HG02840 (cell line): ENCODE measurements around the gene EHF.

Experiments used
- ATAC-seq: cut with Tn5 transposase; IDR thresholded peaks from one replicate; pipeline ENCODE4 v1.9.1; 2021; ENCODE audit warnings: mild to moderate bottlenecking, moderate library complexity, moderate number of reproducible peaks; ENCODE audit not compliant: unreplicated experiment, low FRiP score

The EHF gene

DNA sequence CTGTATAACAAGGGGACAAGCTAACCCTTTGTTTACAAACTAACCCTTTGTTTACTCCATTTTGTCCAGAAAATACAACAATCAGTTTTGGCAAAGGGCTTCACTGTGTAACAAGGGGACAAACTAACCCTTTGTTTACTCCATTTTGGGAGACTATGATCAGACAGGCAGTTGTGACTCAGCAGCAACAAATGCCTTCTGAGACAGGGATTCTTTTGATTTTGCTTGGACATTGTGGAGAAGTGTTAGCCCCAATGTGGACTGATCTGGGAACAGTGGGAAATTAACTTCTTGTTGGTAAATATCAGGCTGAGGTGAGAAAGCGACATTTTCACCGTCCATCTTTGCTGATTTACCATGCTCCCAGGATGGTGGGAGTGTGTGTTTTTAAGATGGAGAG is 983 bp downstream of the EHF start:
- ATAC-seq = no peak

DNA sequence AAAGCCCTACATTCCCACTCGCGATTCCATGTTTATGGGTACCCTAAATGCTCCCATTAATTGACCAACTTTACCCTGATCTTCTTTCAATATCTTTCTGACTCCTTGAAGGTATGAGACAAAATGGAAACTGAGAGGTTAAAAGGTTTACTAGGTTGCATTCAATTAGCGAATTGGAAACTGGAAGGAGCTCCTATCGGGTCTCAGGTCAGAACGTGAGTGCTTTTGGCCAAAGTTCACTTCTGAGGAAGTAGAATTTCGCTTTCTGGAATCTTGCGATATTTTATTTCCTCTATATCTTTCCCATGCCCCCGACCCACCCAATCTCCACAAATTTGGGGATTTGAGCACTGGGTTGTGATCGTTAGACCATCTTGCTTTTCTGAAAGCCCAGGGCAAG is 2.6 kb downstream of the EHF start:
- no peak for ATAC-seq

DNA sequence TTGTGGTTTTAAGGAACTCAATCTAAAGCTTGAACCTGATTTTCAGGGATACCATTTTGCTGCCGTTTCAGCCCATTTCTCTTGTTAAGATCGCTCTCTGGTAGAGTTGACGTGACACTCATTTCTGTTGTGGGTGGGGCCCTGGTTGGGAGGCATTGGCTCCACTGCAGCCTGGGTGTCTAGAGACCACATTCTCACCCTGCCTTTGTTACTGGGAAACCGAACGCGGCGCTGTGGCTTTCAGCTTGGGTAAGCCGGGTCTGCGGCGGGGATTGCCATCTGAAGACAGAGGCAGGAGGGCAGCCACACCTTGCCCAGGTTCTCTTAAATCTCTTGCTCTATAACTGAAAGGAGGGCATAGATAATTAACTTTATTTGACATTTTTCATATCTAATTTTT is 3.2 kb downstream of the EHF start:
- ATAC-seq = no peak

DNA sequence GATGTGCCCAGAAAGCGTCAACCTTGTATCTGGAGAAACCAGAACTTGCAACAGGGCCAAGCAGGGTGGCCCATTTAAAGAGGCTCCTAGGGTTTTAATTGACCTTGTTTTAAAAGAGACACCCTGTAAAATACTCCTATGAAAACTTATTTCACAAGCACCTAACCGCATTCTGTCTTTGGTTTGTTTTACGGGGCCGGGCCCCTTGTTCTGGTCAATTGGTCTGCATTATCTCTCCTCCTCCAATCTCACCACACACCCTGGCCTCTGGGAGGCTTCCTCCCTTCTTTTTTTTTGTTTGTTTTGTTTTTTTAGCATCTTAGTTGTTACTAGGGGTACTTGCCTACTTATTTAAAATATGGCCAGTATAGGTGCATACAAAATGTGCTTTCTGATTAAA is 4.7 kb downstream of the EHF start:
- ATAC-seq = no peak

DNA sequence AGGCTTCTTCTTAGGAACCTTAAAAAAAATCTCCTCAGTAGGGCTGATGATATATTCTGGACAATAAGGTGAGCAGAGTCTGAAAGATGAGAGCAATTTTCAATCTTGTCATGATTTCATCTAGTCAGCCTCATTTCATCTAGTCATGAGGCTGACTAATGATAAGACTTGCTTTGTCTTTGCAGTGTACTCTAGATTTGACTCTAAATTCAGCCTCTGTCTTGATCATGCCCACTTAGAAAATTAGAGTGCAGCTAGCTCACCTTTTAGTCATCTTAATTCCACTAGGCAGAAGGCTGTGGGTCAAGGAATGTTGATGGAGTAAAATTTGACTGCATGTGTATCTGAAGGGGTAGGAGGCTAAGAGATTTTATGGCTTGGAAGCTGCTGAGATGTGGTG is 5.5 kb downstream of the EHF start:
- no peak for ATAC-seq

DNA sequence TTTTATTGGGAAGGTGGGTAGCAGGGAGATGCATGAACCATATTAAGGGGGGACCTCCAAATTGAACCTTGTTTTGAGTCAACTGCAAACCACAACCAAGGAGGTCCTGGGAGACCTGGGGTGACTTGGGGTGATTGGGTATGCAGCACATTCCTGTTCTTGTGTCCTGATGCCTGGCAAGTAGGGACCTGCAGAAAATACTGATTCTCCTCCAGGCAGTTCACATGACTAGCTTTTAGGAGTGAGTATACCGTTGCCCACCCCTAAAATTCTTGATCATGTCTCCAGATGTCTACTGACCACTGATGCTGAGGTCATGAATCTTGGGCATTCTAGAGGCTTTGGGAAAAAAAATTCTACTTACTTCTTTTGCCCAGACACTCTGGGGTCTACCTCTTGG is 6.3 kb downstream of the EHF start:
- ATAC-seq = no peak

DNA sequence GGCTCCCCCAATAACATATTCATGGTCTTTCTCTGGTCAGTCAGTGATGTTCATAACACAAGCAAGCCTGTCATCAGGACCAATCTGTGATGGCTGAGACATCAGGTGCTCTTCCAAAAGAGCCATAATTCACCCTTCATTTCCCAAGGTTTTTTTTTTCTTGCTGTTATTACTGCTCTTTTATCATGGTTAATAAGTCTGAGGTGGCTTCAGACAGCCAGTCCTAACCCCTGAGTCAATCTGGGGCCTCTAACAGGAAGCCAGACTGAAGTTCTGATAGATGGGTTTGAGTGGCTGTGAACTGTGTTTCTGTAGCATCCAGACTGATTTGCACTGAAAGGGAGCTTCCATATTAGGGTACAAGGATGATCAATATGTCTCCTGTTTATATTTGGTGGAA is 8.8 kb downstream of the EHF start:
- ATAC-seq = no peak

DNA sequence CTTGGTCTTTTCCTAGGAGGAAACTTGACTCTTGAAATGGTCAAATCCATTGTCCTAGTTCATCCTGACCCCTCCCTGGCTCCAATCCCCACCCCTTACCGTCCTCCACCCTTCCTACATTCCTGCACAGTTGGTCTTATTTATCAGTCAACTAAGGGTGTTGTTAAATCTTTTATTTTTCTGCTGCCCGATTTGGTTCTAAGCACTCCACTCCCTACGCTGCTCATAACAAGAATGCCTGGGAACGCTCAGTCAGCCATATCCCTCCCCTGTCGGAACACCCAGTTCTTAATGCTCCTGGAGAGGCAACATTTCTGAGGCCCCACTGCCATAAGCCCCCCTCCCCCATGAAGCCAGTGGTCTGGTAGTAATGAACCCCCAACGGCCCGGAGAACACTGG is 9.7 kb downstream of the EHF start:
- ATAC-seq = no peak

DNA sequence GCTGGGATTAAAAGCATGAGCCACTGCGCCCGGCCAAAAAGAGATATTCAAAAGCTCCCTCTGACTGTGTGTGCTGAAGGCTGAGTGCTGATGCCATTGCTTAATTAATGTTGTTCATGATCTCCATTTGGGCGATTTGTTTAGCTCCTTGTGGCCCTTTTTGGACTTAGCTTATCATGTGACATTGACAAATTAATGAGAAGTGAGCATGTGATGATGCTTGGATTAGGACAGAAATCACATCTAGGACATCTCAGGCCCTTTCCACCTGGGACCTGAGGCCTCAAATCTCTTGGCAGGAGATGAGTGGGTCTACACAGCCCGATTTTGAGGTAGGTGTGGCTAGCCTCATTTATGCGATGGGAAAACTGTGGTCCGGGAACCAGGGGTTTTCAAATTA is 10.4 kb downstream of the EHF start:
- no peak for ATAC-seq

DNA sequence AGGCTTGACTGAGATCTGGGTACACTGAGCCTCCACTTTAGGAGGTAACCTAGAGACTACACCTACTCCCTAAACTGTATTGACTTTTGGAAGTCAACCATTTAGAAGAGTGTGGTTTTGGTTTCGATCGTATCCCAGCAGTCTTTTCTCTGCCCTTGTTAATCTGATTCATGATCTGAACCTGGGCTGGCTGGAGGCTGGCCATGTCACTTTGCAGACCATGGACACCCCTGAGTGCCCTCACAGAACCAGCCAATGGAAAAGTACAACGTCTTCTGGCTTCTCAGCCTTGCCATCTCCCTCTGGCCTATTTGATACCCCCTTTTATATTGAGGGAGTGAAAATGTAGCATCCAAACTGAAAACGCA is 10.8 kb downstream of the EHF start:
- ATAC-seq = no peak

DNA sequence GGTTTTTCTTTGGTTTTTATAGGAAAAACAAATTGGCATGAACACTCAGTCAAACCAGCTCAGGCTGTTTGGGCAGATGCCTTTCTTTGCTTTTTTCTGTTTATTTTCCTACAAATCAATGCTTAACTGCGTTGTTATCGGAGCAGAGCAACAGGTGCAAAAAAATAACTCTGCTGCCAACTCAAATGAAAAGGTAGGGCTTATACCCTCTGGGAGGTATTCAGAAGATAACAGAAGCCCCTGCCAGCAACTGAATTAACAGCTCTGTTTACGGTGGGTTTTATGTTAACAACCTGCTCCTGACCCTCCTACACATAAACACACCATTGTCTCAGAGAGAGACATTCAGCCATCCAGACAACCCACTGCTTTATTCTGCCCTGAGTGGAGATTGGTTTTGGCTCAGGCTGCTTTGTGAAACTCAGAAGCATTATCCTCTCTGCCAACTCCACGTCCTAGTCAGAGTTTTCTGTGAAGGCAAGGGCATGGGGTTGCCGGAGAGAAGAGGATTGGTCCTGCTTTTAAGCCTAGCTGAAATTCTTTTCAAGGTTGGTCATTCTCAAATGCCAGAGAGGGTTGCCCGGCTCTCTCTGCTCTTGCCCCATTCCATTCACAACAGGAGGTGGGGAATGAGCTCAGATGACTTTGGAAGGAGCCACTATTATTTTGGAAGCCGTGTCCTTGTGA is 11.4 kb downstream of the EHF start:
- no peak for ATAC-seq

DNA sequence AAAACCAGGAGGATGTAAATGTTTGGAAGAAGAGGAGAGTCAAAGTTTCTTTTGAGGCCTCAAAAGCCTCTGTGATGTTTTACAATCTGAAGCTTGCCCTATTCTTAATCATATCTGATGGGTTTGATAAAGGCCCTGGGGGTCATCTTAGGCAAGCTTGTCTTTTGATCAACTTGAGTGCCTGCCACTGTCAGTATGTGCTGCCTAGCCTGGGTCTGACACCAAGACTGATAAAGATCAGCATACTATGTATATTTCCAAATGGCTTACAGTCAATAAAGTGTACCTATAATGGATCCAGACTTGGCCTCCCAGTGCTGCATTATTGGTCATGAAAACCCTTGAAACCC is 12.7 kb downstream of the EHF start:
- ATAC-seq = no peak

DNA sequence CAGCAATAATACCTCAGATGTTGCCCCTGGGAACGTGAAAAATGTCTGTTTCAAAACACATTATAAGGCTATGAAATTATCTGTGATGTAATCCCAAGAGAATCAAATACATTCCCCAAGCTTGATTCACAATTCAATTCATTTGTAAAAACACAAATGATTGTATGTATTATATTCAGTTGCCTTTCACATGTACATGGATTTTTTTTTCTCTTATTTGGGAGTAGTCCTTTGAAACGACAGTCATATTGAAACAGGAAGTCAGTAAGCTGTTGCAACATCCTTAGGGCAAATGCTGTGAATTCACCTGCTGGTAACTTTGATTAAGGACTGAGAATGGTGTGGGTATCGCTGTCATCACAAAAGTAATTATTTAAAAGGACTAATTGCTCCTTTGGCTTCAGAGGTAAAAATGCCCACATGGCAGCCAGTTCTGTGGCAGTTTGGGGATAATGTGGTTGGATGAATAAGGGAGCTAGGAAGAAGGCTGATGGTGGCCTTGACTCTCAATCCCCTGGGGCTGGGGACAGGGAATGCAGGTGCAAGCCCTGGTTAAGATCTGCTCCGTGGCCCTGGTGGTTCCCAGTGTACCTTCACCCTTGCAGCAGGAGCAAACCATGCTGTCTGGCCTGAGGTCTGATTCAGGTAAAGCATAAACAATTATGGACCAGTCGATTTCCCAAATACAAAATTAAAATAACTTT is 13.2 kb downstream of the EHF start:
- peak; percentile 63 for ATAC-seq

DNA sequence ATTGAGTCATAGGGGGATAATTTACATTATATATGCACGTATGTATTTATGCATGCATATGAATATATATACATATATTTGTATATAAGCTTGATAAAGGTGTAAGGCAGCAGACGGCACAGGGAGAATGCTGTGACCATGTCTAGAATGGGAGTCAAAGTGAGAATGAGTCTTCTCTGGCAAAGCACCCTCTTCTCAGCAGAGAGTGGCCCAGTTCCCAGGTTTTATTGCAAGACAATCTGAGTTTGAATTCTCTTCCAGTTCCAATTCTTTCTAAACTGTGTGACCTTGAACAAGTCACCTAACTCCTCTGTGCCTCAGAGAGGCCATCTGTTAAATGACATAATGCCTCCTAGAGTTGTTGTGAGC is 13.8 kb downstream of the EHF start:
- peak; percentile 9 for ATAC-seq

DNA sequence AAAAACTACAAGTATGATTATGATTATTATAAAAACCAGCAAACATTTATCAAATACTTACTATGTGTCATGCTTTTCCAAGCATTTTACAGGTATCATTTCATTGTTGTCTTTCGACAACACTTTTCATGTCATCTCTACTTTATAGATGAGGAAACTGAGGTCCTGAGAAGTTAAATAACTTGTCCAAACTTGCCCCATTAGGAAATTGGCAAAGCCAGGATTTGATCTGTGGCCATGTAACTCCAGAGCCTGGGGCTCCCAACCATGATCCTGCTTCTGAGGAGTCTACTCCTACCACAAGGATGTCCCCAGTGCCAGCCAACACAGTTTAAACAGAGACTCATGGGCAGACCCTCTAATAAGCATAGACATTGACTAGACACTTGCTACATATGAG is 15.2 kb downstream of the EHF start:
- no peak for ATAC-seq

DNA sequence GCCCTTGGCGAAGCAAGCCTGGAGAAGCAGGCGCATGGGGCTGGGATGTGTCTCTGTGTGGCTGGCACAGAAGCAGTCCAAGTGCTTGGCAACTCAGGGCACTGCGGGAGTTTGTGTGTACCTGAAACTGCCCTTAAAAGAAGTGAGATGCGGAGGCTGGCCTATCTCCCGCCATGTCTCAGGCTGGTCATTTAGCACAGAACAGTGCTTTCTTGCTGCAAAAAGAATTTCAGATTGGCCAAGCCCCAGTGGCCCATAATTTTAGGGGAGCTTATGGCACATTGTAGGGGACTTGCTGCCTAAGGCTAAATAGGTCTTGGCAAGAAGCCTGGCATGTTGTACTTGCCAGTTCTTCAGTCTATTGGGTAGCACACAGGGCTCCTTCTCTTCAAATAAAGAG is 16.4 kb downstream of the EHF start:
- no peak for ATAC-seq

DNA sequence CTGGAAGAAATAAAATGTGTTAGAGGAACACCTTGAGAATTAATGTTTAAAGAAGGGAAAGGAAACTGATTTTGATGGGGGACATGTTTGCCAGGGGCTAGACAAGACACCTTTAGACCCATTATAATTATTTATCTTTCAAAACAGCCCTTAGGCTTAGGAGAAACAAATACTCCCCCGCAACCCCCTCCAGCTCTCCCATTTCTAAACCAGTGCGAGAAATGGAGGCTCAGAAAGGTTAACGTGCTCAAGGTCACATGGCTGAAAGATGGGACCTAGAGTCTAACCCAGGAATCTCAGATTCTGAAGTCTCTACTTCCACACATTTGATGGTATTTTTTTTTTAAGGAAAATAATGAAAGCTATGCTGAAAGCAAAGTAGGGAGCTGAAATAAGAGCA is 18.0 kb downstream of the EHF start:
- ATAC-seq = no peak

DNA sequence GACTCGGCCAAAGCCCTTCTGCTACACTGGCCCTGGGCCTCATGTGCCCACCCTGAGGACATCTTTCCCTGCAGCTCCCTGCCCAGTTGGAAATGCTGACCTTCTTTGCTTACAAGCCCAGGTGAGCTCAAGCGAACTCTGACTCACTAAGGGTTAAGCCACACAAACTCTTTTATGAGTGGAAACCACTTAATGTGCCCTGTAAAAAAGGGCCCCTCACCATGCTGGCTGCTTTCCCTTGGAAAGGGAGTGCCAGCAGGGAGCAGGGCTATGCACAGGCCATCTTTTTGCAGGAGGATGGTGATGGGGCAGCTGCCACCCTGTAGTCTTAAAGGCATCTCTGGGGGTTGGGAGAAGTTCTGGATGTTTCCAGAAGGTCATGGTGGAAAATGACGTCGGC is 18.7 kb downstream of the EHF start:
- no peak for ATAC-seq

DNA sequence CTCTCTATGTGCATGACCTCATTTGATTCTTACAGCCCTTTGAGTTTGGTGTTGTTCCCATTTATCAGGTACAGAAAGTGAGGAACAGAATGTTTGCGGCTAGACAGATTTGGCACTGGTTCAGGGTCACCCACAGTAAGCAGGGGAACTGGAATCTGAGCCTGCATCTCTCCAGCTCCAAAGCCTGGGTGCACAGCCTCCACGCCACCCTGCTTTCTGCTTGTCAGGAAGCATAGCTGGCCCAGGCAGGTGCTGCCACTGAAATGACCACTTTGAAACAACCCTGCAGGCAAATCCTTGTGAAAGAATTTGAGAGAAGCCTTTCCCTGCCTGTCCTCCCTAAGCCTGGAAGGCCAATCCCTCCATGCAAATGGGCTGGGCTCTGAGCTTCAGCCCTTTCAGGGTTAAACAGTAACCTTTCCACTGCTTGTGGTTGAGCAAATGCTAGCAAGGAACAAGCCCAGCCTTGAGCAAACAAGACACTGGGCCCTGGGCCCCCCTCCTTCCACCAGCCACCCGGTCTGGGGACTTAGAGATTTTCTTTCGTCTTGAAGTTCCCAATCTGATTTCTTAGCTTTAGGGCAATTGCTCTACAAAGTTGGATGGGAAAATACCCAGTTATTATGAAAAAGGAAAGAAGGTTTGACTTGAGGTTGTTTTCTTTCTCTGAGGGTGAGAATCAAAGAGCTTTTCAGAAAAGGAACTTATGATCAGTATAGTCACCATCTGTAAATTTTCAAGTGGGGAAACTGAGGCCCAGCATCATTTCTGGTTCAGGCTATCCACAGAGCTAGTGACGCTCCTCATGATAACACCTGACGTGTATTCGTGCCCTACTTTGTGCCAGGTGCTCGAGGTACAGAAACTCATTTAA is 19.4 kb downstream of the EHF start:
- ATAC-seq = no peak

DNA sequence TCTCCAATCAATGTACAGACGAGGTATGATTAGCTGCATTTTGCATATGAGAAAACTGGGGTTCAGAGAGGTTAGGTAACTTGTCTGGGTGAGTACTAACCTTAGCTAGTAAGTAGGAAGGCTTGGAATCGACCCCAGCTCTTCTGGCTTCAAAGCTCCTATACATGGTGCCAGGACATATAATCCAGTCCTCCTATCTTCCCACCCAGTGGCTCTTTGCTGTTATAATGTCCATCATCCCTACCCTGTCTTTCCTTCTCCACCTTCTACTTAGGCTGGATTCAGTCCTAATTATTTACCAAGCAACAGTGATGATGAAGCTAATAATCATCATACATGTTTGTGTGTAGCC is 20.0 kb downstream of the EHF start:
- no peak for ATAC-seq

DNA sequence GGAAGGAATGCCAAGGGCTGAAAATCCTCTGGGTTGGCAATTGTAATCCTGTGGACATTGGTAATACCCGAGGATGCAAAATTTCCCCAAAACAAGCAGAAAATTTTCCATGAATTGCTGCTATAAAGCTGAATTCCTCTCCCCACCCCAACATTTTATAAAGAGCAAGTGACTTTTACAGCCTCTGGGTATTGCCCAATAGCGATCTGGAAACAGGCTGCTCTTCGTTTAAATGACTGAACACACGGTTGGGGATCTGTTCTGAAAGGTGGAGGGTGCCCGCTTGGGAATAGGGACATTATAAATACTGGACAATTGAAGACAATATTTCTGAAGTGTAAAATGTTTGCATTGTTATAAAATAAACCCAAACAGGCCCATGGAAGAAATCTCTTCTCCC is 20.6 kb downstream of the EHF start:
- no peak for ATAC-seq

DNA sequence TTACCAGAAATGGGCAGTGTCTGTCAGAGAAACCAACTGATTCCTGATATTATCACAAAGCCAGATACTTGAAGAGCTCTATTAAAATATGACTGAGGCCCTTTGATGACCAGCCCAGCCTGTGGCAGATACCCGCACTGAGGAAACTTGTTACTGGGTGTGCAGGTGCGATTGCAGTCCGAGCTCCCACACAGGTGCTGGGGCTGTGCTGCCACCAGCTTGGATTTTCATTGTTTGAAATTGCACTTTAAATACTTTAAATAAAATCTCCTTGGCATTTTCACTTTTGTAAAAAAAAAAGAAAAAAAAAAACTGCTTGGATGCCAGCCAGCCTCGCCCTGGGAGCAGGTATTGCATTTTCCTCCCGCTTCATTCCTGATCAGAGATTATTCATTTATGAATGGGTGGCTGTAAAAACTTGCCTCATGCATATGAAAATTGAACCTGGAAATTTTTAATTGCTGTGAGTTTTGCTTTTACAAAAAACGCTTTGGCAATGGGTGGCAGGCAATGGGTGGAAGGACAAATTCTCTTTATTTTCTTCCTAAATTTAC is 21.2 kb downstream of the EHF start:
- ATAC-seq = no peak
